Measurements from ENCODE around the gene ASF1A.

Gene ASF1A

GRCh38 chr6:118882314-118882905 is 11.5 kb upstream of the ASF1A start:
- DNase-seq = no peak

DNA sequence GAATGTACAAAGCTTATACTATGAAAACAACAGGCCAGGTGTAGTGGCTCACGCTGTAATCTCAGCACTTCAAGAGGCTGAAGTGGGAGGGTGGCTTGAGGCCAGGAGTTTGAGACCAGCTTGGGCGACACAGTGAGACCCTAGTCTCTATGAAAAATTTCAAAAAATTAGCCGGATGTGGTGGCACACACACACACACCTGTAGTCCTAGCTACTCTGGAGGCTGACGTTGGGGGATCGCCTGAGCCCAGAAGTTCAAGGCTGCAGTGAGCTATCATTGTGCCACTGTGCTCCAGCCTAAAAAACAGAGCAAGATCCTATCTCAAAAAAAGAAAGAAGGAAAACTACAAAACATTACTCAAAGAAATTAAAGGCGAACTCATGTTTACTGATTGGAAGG is 7.3 kb upstream of the ASF1A start:
- no peak for DNase-seq

DNA sequence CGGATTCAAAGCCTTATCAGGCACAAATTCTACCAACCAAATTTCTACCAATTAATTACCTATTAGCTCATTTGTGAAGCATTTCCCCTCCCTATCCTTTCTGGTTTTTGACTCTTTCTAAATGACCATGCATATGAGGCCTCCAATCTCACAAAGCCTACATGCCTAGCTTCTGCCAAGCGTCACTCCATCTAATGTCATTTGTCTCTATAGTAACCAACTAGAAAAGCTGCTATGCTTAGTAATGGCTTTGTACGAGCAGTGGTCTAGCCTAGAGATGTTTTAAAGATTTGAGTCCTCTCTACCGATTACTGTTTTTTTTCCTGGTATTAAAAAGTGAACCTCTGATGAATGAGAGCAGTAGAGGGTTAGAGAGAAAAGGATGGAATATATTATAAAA is 4.8 kb upstream of the ASF1A start:
- no peak for DNase-seq

DNA sequence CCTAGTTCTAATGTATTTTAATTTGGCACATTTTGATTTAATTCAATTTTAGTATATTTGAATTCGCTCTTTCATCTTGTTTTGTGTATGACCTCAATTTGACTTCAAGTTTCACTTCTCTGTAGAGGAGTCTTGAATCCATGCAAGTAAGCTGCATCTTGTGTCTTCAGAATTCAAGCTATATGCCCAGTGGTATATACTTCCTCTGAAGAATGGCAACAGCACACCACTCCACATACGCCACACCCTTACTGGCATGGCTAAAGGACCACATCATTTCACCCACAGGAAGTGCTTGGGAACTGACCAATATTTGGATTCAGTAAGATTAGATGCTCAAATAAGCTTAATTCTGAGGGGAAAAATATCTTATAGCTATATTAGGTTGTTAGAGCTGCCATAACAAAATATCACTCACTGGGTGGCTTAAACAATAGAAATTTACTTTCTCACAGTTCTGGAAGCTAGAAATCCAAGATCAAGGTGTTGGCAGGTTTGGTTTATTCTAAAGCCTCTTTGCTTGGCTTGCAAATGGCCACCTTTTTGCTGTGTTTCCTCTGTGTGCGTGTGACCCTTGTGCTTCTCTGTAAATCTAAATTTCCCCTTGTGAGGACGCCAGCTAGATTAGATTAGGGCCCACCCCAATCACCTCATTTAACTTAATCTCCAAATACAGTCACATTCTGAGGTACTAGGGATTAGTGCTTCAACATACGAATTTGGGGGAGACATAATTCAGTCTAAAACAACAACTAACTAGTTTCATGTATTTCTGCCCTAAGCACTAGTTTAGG is 2.8 kb upstream of the ASF1A start:
- peak; percentile 38 for DNase-seq

- DNase-seq = no peak
These were observed 1.5 kb upstream of the ASF1A start for GRCh38 chr6:118892355-118892991.

- peak; percentile 63 for DNase-seq
These were observed 717 bp upstream of the ASF1A start for GRCh38 chr6:118893064-118893806.

DNA sequence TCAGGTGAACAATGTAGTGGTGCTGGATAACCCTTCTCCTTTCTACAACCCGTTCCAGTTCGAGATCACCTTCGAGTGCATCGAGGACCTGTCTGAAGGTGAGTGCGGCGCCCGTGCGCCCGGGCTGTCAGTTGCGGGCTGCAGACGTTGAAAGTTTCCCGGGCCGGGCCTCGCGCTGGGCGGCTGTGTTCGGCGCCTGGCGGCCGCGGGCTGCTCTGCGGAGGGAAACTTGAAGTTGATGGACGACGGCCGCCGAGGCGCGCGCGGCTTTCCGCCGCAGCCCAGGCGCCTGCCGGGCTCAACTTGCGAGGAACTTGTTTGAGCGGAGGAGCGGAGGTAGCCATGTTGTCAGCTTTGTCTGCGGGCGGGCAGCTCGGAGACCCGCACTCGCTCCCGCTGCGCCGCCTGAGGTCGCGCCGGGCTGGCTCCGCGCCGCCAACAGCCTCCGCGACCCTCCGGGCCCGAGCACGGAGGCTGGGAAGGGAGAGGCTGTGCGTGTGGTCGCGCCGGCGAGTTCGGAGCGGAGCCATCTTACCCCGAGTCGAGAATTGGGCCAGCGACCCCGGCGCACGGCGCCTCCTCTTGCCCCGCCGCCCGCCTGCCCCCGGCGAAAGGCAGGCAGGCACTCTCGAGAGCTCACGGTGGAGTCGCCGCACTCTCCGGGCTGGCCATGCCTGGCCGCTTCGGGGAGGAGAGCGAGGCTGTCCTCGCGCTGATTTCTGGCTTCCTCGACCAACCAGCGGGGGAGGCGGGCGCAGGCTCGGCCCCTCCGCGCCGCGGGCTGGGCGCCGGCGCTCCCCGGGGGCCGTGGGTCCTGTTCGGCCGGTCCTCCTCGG is 691 bp downstream of the ASF1A start:
- DNase-seq = peak; percentile 33

- DNase-seq = no peak
These were observed 1.3 kb downstream of the ASF1A start for GRCh38 chr6:118895261-118895560.

- DNase-seq = no peak
These were observed 1.9 kb downstream of the ASF1A start for GRCh38 chr6:118895859-118896258.

GRCh38 chr6:118896339-118897136 is 2.6 kb downstream of the ASF1A start:
- peak; percentile 44 for DNase-seq

- DNase-seq = no peak
These were observed 3.4 kb downstream of the ASF1A start for GRCh38 chr6:118897386-118897785.

DNA sequence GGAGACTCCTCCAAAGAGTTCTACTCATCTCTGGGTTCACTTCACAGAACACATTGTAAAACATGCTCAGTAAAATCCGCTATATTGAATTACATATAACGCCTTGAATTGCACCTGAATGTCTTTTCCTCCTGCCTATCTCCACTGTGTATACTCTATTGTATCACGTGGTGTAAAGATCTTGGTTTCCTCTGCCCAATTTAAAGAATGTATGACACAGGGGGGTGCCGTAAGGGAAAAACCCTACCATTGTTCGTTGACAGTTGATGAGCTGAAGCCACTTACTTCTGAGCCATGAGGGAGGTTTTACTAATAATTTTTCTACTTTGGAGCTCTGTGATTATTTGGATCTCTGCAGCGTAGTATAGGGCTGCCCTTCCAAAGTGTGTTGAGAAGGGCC is 6.0 kb downstream of the ASF1A start:
- no peak for DNase-seq

GRCh38 chr6:118902726-118903125 is 8.8 kb downstream of the ASF1A start:
- DNase-seq = no peak

- no peak for DNase-seq
These were observed 9.2 kb downstream of the ASF1A start for GRCh38 chr6:118903138-118903537.

DNA sequence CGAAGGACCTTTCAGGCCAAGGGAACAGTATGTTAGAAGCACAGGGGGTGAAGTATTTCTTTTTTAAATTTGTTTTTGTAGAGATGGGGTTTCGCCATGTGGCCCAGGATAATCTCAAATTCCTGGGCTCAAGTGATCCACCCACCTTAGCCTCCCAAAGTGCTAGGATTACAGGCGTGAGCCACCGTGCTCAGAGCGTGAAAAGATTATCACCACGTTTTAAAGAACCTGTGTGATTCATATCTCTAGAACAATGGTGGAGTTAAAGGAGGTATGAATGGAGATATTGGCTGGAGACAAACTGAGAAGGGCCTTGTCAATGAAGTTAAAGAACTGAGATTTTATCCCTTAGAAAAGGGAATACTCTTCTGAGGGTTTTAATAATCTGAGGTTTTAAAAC is 9.7 kb downstream of the ASF1A start:
- DNase-seq = no peak

DNA sequence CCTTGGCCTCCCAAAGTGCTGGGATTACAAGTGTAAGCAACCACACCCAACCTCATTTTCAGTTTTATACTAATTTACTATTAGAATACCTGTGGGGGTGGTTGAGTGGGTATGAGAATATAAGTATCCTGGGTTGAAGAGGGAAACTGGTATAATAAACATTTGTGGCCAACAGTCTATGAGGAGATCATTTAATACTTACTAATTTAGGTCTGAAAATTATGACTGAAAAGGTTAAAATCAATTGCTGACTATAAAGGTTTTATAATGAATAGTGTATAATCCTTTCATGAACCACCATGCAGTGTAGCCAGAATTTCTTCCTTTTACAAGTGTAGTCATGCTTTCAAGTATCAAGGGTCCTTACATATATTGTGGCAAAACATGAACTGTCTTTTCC is 11.1 kb downstream of the ASF1A start:
- DNase-seq = no peak

- DNase-seq = no peak
These were observed 11.9 kb downstream of the ASF1A start for GRCh38 chr6:118905851-118906250.

GRCh38 chr6:118908441-118908840 is 14.5 kb downstream of the ASF1A start:
- no peak for DNase-seq

- DNase-seq = no peak
These were observed 18.7 kb downstream of the ASF1A start for GRCh38 chr6:118912646-118913045.

GRCh38 chr6:118913161-118913560 is 19.2 kb downstream of the ASF1A start:
- DNase-seq = no peak

DNA sequence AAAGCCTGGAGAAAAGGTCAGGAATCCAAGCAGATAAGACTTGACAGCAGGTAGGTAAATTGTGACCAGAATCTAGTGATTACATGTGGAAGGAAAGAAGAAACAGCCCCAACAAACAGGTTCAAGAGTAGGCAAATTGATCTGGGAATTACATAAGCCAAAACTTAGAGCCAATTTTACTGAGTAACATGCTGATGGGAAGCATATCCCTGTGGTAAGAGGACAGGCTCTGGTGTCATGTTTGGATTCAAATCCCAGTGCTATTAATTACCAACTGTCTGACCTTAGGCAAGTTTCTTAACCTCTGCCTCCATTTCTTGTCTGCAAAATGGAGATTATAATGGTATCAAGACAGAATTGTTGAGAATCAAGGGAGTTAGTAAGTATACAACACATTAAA is 20.6 kb downstream of the ASF1A start:
- no peak for DNase-seq
